GM12878 (cell line): Measurements from ENCODE around the gene CCL14. TPM values are rescaled to one million over a fixed set of nuclear protein-coding genes. Genes with fewer than 3 reads are reported as not detected.

Experiments
- ATF2 ChIP-seq: IDR thresholded peaks from 2 replicates; pipeline ENCODE4 v1.6.1; 2012; ENCODE audit warnings: low read length, inconsistent platforms
- BHLHE40 ChIP-seq, 2 experiments: fragments of 450-650 bp in 1 of 2; IDR thresholded peaks; 2 replicates each; pipeline ENCODE4 v1.6.1; 2011 to 2017; ENCODE audit warnings: low read depth in 2 of 2, borderline replicate concordance in 1 of 2, improper control_type of control experiment in 1 of 2, low read length in 1 of 2, mild to moderate bottlenecking in 1 of 2
- BMI1 ChIP-seq: fragments of 450-650 bp; IDR thresholded peaks from 2 replicates; pipeline ENCODE4 v1.6.1; 2016; ENCODE audit warnings: mild to moderate bottlenecking, moderate library complexity, borderline replicate concordance
- BRCA1 ChIP-seq: IDR thresholded peaks from 2 replicates; pipeline ENCODE4 v1.6.1; 2011; ENCODE audit warnings: low read depth, low read length, improper control_type of control experiment
- CBFB ChIP-seq: IDR thresholded peaks from 2 replicates; pipeline ENCODE4 v1.6.1; 2016; ENCODE audit warnings: antibody characterized with exemption, low read depth
- ELK1 ChIP-seq: IDR thresholded peaks from 2 replicates; pipeline ENCODE4 v1.6.1; 2012; ENCODE audit warnings: low read depth, low read length, improper control_type of control experiment
- GATAD2B ChIP-seq: fragments of 450-650 bp; conservative IDR thresholded peaks from 2 replicates; pipeline ENCODE4 v1.6.1; 2017; ENCODE audit warnings: low read depth, mild to moderate bottlenecking, moderate library complexity
- HDAC2 ChIP-seq: fragments of 200-600 bp; sonication (generic); IDR thresholded peaks from 2 replicates; pipeline ENCODE4 v1.6.1; 2017
- NFIC ChIP-seq: IDR thresholded peaks from 2 replicates; pipeline ENCODE4 v1.6.1; 2012; ENCODE audit warnings: low read depth, mild to moderate bottlenecking, inconsistent platforms, low read length, moderate library complexity
- PAX8 ChIP-seq: fragments of 450-650 bp; IDR thresholded peaks from 2 replicates; pipeline ENCODE4 v1.6.1; 2017; ENCODE audit warnings: mild to moderate bottlenecking, moderate library complexity
- PML ChIP-seq: IDR thresholded peaks from 2 replicates; pipeline ENCODE4 v1.6.1; 2012; ENCODE audit warnings: low read length, inconsistent platforms
- POU2F2 ChIP-seq: IDR thresholded peaks from 3 replicates; pipeline ENCODE4 v1.6.1; 2011; ENCODE audit warnings: low read depth, mild to moderate bottlenecking, low read length, borderline replicate concordance
- SRF ChIP-seq, 2 experiments: IDR thresholded peaks; 2 replicates each; pipeline ENCODE4 v1.6.1; 2011; ENCODE audit warnings: low read depth in 2 of 2, low read length in 2 of 2, mild to moderate bottlenecking in 1 of 2, moderate library complexity in 1 of 2
- TARDBP ChIP-seq: IDR thresholded peaks from 2 replicates; pipeline ENCODE4 v1.6.1; 2016; ENCODE audit warnings: borderline replicate concordance
- TBL1XR1 ChIP-seq: IDR thresholded peaks from 2 replicates; pipeline ENCODE4 v1.6.1; 2012; ENCODE audit warnings: low read depth, low read length, improper control_type of control experiment
- TCF12 ChIP-seq: IDR thresholded peaks from 2 replicates; pipeline ENCODE4 v1.6.1; 2011; ENCODE audit warnings: low read depth, mild to moderate bottlenecking, low read length
- USF2 ChIP-seq: IDR thresholded peaks from 2 replicates; pipeline ENCODE4 v1.6.1; 2011; ENCODE audit warnings: low read depth, low read length, improper control_type of control experiment, borderline replicate concordance
- ZBTB11 ChIP-seq: fragments of 450-650 bp; formaldehyde crosslinking; IDR thresholded peaks from 2 replicates; pipeline ENCODE4 v1.5.0; 2022; ENCODE audit warnings: mild to moderate bottlenecking, missing genetic modification characterization
- polyA plus RNA-seq, 11 experiments: library from polyadenylated mRNA; depleted of rRNA in 4 of 11; unstranded in 6 of 11; stranded (reverse) in 5 of 11; fragments of >200 nt; fragmentation: Nextera tagmentation in 4 of 11; fragmentation: Illumina TruSeq in 1 of 11; extraction: Ambion mirVana in 4 of 11; extraction: Trizol in 1 of 11; gene quantifications; 1 replicate in 1 of 11; 2 replicates in 10 of 11; pipeline versions ENCODE4 v1.2.1 to v1.2.3, GENCODE V29; 2011 to 2016; ENCODE audit warnings: inconsistent platforms in 2 of 11, missing spikeins in 2 of 11, low read depth in 1 of 11
- total RNA-seq, 4 experiments: library from RNA; depleted of rRNA in 3 of 4; stranded (reverse); fragments of >200 nt in 3 of 4; fragmentation: Illumina TruSeq in 1 of 4; extraction: Trizol in 1 of 4; gene quantifications; 2 replicates each; pipeline versions ENCODE4 v1.2.1 to v1.2.3, GENCODE V29; 2013 to 2021
- TF ChIP-seq, protein P1 (sequence below): IDR thresholded peaks from 2 replicates; pipeline ENCODE4 v1.6.1; 2011; ENCODE audit warnings: low read depth, mild to moderate bottlenecking, low read length, moderate library complexity, borderline replicate concordance; ENCODE audit errors: extremely low read depth
- TF ChIP-seq, protein P2 (sequence below): fragments of 450-650 bp; IDR thresholded peaks from 2 replicates; pipeline ENCODE4 v1.6.1; 2017; ENCODE audit warnings: mild to moderate bottlenecking, low read depth, inconsistent platforms; ENCODE audit not compliant: poor library complexity, severe bottlenecking

The CCL14 gene
- total and polyA plus RNA-seq, 10 of the 15 experiments (the other 5 are each of a cell fraction or from before 2014, with no cell fraction given), result not detected

DNA sequence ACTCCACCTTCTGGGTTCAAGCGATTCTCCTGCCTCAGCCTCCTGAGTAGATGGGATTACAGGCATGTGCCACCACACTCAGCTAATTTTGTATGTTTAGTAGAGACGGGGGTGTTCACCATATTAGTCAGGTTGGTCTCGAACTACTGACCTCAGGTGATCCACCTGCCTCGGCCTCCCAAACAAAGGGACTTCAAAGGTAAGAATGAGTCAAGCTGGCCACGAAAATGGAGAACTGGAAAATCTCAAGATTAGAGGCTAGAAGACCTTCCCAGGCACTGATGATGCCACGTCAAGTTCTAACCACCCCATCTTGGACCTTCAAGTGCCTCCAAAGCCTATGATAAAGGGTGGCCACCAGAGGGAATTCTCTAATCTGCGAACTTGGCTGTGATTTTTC lies 16.1 kb upstream of the CCL14 start (continued):
- no peak for TF ChIP-seq ELK1
- TF ChIP-seq ZBTB11 (CRISPR knock-in tag), result no peak
- TF ChIP-seq NFIC, result peak; percentile 85; the same call in 1 of the 2 replicates
- TF ChIP-seq BHLHE40 (IDR thresholded peaks at IDR 0.05; ENCODE audit: borderline replicate concordance in 1 of 2, low read depth in 2 of 2, low read length in 1 of 2), result peak; percentile 59 to 94; a peak in 3 of 4 replicates
- no peak for TF ChIP-seq HDAC2
- peak; percentile 84 for TF ChIP-seq TCF12
- TF ChIP-seq, protein P1, sequence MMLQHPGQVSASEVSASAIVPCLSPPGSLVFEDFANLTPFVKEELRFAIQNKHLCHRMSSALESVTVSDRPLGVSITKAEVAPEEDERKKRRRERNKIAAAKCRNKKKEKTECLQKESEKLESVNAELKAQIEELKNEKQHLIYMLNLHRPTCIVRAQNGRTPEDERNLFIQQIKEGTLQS, result no peak
- TF ChIP-seq TBL1XR1, result no peak
- TF ChIP-seq CBFB, result peak; percentile 75
- no peak for TF ChIP-seq BRCA1
- no peak for TF ChIP-seq PAX8
- TF ChIP-seq, protein P2, sequence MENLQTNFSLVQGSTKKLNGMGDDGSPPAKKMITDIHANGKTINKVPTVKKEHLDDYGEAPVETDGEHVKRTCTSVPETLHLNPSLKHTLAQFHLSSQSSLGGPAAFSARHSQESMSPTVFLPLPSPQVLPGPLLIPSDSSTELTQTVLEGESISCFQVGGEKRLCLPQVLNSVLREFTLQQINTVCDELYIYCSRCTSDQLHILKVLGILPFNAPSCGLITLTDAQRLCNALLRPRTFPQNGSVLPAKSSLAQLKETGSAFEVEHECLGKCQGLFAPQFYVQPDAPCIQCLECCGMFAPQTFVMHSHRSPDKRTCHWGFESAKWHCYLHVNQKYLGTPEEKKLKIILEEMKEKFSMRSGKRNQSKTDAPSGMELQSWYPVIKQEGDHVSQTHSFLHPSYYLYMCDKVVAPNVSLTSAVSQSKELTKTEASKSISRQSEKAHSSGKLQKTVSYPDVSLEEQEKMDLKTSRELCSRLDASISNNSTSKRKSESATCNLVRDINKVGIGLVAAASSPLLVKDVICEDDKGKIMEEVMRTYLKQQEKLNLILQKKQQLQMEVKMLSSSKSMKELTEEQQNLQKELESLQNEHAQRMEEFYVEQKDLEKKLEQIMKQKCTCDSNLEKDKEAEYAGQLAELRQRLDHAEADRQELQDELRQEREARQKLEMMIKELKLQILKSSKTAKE, result peak; percentile 61
- no peak for TF ChIP-seq USF2
- TF ChIP-seq SRF (IDR thresholded peaks at IDR 0.05; ENCODE audit: low read depth in 2 of 2, low read length in 2 of 2), result 0 out of 4 replicates have a peak, but pooled peaks of 1 of the 2 experiments have one; percentile 16
- TF ChIP-seq GATAD2B, result no peak
- TF ChIP-seq POU2F2, result no peak
- no peak for TF ChIP-seq TARDBP
- TF ChIP-seq ATF2, result peak; percentile 74
- TF ChIP-seq BMI1, result no peak; the same call in 1 of the 2 replicates
- TF ChIP-seq PML, result no peak
